GM18499 (cell line): ENCODE results near the gene NACA2.
"Not testable (repeated sequence)": the region's sequence is repeated elsewhere in the genome, so short reads cannot be mapped to it uniquely, and the experiment has no call there.

ENCODE experiments used
- ATAC-seq: cut with Tn5 transposase; IDR thresholded peaks from one replicate; pipeline ENCODE4 v1.9.1; 2021; ENCODE audit warnings: moderate number of reproducible peaks; ENCODE audit not compliant: insufficient read depth, unreplicated experiment

The NACA2 gene

DNA sequence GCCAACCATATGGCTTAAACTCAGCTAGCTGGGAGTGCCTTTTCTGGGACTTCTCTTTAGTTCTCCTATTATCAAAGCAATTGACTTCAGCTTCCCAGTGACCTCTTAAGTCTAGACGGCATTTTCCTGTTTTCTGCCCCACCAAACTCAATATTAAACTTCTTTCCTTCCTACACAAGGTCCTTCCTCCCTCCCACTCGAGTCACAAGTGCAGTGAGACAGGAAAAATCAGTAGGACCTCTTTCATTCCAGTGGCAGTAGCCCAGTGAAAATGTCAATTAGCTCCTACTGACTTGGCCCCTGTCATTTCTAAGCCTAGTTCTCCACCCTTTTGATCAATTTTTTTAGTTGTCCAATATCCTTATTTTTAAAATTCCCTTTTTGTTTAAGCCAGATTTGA, 9.6 kb upstream of the NACA2 start:
- no peak for ATAC-seq

DNA sequence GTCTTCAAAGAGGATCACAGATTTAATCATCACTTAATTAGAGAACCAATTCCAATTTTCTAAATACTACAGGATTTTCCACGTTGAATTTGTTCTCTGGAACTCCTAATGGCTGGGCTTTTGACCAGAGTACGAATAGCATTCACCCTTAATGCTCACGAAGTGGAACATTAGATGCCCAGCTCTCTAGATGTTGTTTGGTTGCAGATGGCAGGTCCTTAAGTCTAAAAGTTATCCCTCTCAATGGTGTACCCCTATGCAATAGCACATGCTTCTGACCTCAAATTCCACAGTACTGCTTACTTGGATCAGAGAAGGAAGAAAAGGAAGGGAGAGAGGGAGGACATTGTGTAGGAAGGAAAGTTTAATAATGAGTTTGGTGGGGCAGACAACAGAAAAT, 8.6 kb upstream of the NACA2 start:
- no peak for ATAC-seq

DNA sequence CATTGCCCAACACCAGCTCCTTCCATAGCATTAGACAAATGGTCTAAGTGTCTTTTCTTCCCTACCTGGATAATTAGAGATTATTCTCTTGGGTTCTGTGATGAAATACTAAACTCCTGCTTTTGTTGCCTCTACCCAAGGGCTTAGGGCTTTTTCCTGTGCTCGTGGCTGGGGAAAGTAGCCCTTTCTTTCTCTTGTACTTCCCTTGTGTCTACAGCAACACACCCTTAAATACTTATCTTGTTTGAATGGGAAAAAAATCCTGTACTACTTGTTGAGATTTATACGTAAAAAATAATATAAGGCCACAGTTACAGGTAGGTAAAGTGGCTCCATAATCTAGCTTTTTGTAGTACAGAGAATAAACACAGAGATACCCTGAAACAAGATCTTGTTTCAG, 7.0 kb upstream of the NACA2 start:
- no peak for ATAC-seq

DNA sequence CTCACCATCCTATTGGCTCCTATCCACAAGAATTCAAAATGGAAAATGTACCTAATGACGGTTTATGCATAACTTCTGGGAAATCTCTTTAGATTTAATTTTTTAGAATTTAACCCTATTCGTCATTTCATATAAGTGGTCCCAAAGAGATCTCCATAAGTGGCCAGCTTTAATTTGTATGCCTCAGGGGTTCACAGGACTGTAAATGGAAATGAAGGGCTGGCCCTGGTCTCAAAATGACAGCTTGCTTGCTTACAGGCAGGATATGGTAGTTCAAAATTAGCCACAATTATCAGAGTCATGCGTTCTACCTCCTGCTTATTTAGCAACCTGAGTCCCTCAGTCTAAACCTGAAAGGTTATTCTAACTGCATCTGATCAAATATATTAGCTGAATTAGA, 6.6 kb upstream of the NACA2 start:
- ATAC-seq: no peak

DNA sequence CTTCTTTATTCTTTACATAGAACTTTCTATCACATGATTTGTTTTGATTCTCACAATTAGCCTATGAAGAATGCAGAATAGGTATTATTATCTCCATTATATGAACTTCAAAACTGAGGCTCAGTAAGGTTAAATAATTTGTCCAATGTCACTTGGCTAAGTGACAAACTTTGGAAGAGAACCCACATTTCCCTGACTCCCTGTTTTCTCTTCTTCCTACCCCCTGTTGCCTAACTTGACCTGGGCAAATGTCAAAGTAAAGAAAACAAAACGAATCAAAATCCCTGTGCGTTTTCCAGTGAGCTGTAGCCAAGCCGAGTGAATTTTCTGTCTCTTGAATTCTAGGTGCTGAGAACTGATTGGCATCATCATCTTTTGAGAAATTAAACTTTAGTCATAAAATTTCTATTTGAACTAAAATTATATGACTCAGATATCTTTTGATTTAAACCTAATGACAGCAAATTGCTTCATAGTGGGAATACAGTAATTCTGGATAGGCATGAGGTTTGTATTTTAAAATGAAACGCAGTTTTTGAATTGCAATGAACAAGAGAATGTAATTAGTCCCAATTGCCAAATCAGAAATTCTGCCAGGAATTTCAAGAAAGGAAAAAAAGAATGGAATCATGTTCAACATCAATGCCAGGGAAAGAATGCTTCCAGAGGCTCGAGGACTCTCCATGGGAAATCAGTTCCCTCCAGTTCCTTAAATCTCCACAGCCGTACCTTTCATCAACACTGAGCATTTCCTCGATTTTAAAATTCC, 4.6 kb upstream of the NACA2 start:
- ATAC-seq: no peak

DNA sequence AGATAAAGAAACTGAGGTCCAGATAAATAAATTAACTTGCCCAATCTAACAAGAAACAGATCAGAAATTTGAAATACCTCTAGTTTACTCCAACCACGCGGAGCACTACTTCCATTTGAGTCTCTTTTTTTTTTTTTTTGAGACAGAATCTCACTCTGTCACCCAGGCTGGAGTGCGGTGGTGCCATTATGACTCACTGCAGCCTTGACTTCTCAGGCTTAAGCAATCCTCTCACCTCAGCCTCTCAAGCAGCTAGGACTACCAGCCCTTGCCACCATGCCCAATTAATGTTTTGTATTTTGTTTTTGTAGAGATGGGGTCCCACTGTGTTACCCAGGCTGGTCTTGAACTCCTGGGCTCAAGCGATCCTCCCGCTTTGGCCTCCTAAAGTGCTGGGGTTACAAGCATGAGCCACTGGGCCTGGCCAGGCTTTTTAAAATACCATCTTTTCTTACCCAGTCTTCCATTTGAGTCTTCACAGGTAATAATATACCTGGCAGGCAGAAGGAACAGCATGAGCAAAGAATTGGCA, 3.3 kb upstream of the NACA2 start:
- no peak for ATAC-seq

DNA sequence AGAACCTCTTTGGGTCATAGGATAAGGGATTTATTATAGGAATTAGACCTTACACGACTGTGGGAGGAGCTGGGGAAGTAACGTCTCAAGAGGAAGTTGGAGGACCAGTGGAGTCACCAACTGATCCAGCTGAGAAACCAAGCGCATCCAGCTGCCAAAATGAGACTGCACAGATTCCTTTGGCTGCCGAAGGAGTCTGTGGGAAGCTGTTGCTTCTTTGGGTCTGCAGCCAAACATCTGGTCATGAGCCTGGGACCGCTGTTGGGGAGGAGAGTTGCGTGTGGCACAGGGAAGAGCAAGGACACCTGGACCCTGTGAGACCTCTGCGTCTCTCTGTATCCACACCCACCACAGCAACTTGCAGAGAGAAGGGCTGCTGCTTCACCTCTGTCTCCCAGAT, 2.4 kb upstream of the NACA2 start:
- no peak for ATAC-seq

DNA sequence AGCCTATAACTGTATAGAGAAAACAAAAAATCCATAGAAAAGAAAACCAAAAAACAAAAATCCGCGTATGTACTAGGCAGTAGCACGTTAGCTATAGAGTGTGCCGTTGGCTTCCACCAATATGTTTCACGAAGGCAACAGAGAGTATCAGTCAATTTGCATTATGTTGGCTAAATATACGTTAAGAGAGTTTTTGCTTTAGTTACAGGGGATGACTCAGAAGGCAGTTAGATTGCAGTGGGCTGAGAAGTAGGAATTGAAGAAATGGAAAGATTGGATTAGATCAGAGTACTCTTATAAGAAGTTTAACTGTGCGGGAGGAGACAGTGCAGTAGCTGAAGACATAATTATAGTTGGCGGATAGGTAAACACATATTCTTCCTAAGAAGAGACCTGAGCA, 911 bp upstream of the NACA2 start:
- no peak for ATAC-seq

DNA sequence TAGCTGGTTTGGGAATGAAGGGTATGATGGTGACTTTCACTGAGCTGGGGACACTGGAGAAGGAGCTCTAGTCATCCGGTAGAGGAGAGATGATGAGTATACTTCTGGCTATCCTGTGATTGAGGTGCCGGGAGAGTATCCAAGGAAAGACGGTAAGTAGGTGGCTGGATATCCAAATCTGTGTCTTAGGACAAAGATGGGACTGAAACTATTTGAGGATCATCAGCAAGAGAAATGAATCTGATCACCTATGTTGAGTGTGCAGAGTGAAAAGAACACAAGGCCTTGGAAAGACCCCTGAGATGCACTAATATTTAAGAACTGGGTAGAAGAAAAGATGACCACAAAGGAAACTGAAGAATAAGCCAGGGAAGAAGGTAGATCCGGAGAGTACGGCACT, 1.0 kb downstream of the NACA2 start:
- ATAC-seq: no peak

DNA sequence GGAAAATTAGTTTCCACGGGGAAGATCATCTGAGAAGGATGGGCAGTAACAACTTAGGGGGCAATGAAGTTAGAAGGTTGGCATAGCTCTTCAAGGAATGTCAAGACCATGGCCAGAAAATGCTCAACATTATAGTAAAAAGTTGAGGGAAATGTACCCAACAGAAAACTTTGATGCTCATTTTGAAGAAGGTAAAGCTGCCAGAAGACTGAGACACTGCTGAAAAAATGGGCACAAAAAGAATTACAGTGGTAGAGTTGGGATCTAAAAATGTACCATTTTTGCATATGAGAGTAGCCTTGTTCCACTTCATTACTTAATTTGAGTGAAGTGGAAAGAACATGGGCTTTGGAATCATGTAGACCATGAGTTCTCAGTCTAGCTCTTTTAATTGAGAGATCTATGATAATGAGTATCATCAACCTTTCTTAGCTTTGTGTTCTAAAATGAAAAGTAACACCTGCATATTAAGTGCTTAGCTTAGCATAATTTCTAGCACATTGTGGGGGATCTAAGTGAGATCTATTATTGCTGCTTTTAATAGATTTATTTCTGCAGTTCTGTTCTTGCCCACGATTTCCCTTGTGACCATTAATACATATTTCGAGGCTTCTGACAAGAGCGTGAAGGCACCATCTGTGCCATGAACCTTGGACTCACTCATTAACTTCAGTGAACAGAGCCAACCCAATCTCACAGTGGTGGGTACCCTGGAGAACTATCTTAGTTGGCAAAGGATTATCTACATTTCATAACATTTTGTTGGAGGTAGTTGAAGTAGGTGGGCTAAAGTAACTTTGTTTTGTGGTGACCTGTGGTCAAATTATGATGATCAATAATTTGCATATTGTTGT, 3.0 kb downstream of the NACA2 start:
- ATAC-seq: no peak

DNA sequence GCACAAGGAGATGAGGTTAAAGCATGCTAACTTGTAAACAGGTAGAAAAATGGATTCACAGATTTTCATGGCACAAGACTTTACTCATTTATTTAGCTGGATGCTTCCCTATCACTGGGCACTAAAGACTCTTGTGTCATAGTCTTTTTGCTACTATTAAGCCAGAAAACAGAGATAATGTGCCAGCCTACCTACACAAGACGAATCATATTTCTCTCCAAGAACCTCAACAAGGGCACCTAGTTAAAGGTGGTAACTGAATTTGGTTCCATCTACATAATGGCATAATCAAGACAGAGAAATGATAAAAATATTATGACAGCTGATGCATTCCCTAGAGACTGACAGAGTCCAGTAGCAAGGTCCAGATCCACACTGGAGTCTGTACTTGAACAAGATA, 3.8 kb downstream of the NACA2 start:
- no peak for ATAC-seq

DNA sequence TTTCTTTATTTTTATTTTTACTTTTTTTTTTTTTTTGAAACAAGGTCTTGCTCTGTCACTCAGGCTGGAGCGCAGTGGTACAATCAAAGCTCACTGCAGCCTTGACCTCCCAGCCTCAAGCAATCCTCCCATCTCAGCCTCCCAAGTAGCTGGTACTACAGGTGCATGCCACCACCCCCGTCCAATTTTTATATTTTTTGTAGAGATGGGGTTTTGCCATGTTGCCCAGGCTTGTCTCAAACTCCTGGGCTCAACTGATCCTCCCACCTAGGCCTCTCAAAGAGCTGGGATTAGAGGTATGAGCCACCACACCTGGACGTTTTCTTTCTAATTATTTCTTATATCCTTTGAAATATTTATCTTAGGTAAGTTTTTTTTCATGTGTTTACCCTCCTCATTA, 4.4 kb downstream of the NACA2 start:
- not testable (repeated sequence) for ATAC-seq

DNA sequence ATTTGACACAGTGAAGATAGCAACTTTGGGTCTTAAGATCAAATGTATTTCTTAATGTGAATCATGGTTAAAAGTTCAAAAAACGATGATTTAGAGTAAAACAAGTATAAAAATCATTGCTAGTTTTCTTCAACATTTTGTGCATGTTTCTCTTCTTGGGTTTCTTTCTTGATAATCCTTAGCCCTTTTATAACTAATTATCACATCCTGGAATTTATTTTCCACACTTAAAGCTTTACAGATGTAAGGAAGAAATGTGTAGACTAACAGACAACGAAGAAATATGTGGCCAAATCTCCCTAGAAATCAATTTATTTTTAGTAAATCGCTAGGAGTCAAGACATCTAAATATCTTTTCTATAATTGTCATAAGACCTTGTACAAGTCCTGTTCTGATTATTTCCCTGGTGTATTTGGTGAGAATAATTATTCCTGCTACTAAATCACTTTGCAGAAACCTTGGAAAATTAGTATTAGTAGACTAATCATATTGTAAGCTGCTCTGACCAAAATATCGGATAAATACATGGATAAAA, 4.9 kb downstream of the NACA2 start:
- no peak for ATAC-seq

DNA sequence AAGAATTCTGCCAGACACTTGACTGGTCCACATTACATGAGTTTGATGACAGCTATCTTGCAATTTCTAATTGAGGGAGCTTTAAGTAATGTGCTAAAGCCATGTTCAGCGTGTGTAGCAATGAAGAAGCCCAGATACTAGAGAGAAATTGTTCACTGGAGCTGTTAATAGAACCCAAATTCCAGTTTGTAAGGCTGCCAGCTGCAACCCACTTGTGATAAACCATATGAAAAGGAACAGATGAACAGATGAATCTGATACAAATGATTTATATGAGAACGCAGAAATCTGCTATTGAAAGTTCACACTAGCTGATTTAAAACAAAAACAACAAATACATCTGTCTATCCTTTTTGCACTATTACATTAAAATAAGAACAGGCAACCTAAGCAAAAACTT, 6.2 kb downstream of the NACA2 start:
- ATAC-seq: no peak

DNA sequence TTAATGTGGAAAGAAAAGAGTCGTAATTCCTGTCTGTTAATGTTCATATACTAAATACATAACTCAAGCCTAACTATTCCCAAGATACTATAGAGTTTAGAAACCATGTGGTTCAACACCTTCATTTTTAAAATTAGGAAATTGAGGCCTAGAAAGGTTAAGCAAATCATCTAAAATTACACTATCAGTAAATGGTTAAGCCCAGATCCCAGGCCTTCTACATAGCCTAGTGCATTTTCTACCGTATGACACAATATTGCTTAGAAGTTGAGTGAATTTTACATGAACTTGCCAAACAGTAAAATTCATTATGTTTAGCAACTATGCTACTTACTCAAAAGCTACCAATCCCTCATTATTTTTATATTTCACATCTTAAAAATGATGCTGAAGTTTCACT, 6.8 kb downstream of the NACA2 start:
- ATAC-seq: no peak

DNA sequence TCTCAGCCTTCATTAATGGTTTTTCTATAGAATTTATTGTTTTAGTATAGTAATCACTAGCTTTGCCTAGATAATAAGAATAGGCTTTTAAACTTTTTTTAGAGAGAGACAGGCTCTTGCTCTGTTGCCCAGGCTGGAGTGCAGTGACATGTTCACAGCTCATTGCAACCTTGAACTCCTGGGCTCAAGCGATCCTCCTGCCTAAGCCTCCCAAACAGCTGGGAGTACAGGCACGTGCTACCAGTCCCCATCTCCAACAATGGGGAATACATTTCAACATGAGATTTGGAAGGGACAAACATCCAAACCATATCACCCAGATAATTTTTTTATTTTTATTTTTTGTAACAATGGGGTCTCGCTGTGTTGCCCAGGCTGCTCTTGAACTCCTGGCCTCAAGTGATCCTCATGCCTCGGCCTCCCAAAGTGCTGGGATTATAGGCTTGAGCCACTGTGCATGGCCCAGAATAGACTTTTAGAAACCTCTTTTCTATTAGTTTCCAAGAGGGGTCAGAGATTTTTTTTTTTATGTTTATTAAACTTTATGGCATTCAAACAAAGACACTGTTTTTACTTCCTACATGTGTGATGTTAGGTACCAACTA, 7.3 kb downstream of the NACA2 start:
- no peak for ATAC-seq

DNA sequence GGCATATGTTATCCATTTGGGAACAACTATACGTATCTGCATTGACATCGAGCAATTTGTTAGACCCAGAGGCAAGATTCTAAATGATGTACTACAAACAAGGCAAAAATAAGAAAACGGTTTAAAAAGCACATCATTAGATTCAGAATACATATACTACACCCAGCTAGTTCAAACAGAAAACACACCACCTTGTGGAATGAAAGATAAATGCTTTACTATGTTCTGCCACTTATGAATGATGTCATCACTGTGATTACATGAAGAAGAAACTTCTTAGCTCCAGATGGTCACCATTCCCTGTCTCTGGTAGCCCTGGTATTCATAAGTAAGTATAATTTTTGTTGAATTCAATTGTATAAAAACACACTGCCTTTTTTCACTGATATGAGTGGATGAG, 7.8 kb downstream of the NACA2 start:
- ATAC-seq: no peak

DNA sequence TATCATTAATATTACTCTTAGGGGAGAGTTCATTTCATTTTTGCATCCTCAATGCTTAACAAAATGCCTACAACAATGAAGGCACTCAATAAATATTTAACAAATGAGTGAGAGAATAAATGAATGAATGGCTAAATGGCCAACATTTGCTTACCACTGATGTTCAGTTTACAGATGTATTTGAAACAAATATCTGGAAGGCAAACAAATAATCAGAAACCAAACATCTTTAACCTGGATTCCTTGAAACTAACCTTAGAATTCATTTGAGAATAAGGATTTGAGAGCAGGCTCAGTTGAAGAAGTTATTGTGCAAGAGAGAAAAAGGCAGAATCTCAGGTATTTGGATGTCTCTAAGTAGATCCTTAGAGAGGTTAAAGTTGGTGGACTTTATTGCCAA, 8.4 kb downstream of the NACA2 start:
- ATAC-seq: no peak

DNA sequence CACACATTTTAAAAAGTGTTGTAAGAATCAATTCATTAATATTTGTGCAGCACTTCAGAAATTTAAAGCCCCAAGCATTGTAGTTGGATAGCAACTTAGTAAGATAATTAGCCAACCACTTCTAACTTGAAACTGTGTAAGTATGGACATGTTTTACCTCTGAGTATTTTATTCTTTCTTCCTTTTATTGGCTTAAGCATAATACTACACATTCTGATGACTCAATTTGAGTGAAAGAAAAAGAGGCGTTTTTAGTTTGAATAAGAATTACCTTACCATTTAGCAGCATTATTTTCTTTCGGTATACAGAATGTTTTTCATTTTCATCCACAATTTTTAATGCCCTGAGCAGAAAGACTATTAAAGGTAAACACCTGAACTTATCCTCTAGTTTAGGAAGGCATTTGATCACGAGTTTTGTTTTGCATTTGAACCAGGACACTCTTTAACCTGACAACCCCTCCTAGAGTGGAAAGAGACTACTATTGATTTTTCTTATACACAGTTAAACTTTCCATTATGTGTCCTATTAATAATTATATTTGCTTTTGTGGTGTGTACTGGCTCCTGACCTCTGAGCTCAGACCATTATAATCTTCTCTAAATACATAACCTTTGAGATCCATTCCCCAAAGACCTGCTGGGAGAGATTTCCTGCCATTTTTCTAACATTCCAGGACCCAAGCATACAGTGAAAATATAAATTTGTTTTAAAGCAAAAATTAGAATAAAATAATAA, 9.2 kb downstream of the NACA2 start:
- no peak for ATAC-seq

DNA sequence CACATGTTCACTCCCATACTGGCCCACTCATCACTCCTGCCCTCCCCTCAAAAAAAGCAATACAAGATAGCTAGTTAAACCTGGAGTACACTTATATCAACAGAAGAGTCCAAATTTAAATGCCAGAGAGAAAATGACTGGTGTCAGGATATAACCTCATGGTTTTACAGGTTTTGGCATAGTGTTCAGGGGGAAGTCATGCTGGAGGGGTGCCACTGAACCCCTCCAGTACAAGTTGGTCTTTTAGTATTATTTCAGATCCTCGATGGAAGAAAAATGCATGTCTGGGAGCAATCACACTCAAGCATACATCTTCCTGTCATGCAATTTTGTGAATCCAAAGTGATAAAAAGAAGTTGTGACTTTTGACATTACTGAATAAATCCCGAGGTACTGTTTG, 10.5 kb downstream of the NACA2 start:
- no peak for ATAC-seq
